Lung (tissue), 12 donors: ENCODE data around the gene RNF151. TPM values are rescaled to one million over a fixed set of nuclear protein-coding genes. Genes with fewer than 3 reads are reported as not detected.
A peak's percentile ranks its signal among the peaks of the same experiment; 100 is the strongest.
"Not testable (repeated sequence)": the region's sequence is repeated elsewhere in the genome, so short reads cannot be mapped to it uniquely, and the experiment has no call there.

Experiments
- ATAC-seq: fragments of 200-7000 bp; cut with Tn5 transposase; one replicate; pipeline ENCODE4 v1.9.1; 2020; ENCODE audit warnings: moderate number of reproducible peaks; ENCODE audit not compliant: insufficient read depth, low FRiP score
- DNase-seq, 3 donors: peaks; one replicate each; pipeline ENCODE4 v3.0.0-alpha.2; 2013 to 2017
- H3K27ac ChIP-seq, 2 donors: one replicate each; pipeline ENCODE4 v1.5.1; 2013; ENCODE audit warnings: mild to moderate bottlenecking in 2 of 2, moderate library complexity in 2 of 2, control low read depth in 1 of 2, inconsistent platforms in 1 of 2, low read depth in 1 of 2, low read length in 1 of 2
- H3K27me3 ChIP-seq, 3 donors: one replicate each; pipeline ENCODE4 v1.5.1; 2013; ENCODE audit warnings: low read length in 2 of 3; ENCODE audit not compliant: control insufficient read depth in 3 of 3, insufficient read depth in 3 of 3
- H3K36me3 ChIP-seq, 4 donors: one replicate each; pipeline ENCODE4 v1.5.1; 2013; ENCODE audit warnings: low read length in 4 of 4, mild to moderate bottlenecking in 1 of 4, moderate library complexity in 1 of 4; ENCODE audit not compliant: control insufficient read depth in 4 of 4, insufficient read depth in 4 of 4
- H3K4me1 ChIP-seq, 5 donors: one replicate each; pipeline ENCODE4 v1.5.1; 2013; ENCODE audit warnings: low read length in 5 of 5, mild to moderate bottlenecking in 2 of 5, moderate library complexity in 1 of 5; ENCODE audit not compliant: control insufficient read depth in 5 of 5, insufficient read depth in 5 of 5
- H3K4me3 ChIP-seq: one replicate; pipeline ENCODE4 v1.5.1; 2013; ENCODE audit warnings: mild to moderate bottlenecking, control low read depth, moderate library complexity
- H3K9ac ChIP-seq, 2 donors: one replicate each; pipeline ENCODE4 v1.5.1; 2013; ENCODE audit warnings: low read length in 2 of 2, control low read depth in 1 of 2; ENCODE audit not compliant: insufficient read depth in 1 of 2
- H3K9me3 ChIP-seq, 4 donors: one replicate each; pipeline ENCODE4 v1.5.1; 2013; ENCODE audit warnings: low read length in 3 of 4, mild to moderate bottlenecking in 1 of 4, moderate library complexity in 1 of 4; ENCODE audit not compliant: control insufficient read depth in 4 of 4, insufficient read depth in 3 of 4
- CTCF ChIP-seq: IDR thresholded peaks from 2 replicates; pipeline ENCODE4 v1.5.1; 2012; ENCODE audit warnings: mild to moderate bottlenecking; ENCODE audit errors: control extremely low read depth, extremely low read depth
- WGBS, 2 donors: extraction: QIAGEN DNeasy Blood & Tissue Kit; methylation state at CpG; one replicate each; pipeline ENCODE4 v1.1.7; 2013; 5-methylcytosine and 5-hydroxymethylcytosine counted together
- polyA plus RNA-seq, 2 donors: library from polyadenylated mRNA; stranded (reverse); fragments of 200-250 nt; gene quantifications; one replicate each; pipeline ENCODE4 v1.2.1, GENCODE V29; 2013
- total RNA-seq, 2 donors: library from RNA; depleted of rRNA in 1 of 2; stranded (reverse); fragments of >200 nt in 1 of 2; gene quantifications; one replicate each; pipeline ENCODE4 v1.2.1, GENCODE V29; 2014 to 2021
- donor health status: control.
- donor health status: control.
- donor health status: Bipolar disorder and iron deficiency.
- donor health status: healthy.
- donor health status: DM: yes; HTN: yes; CAD: no.

Gene RNF151
- total and polyA plus RNA-seq, 4 donors, result 0.15 TPM; not detected in 3

- ATAC-seq, result no peak
- Histone ChIP-seq H3K36me3 (peaks cover 2 to 33% (median 8%) of the 10 kb centered on the region in 4 donors), H3K4me3 (no peak overlapping the region), H3K27ac (peak overlapping the region in 1 of 2 donors; percentile 62), H3K9me3 (peaks cover 0 to 1% (median 0%) of the 10 kb centered on the region in 4 donors), H3K4me1 (peaks cover 0 to 12% (median 7%) of the 10 kb centered on the region in 5 donors), H3K9ac (no peak overlapping the region), H3K27me3 (no peaks in the 10 kb centered on the region)
- 73 to 88% methylated on average over 17 of the region's 17 CpGs for WGBS, 2 donors
- TF ChIP-seq CTCF, result no peak
- DNase-seq, result no peak
Observed at GRCh38 chr16:1938910-1939309, 27.7 kb upstream of the RNF151 start.

GRCh38 chr16:1939833-1940232 lies 26.8 kb upstream of the RNF151 start:
- not testable (repeated sequence) for DNase-seq, H3K4me3 ChIP-seq, H3K27ac ChIP-seq, H3K9me3 ChIP-seq, H3K27me3 ChIP-seq, H3K9ac ChIP-seq, ATAC-seq
- WGBS, 2 donors, result 93% methylated on average over 8 of the region's 8 CpGs
- Histone ChIP-seq H3K4me1 (peaks cover 0 to 12% (median 7%) of the 10 kb centered on the region in 5 donors), H3K36me3 (peaks cover 2 to 33% (median 8%) of the 10 kb centered on the region in 4 donors)

GRCh38 chr16:1940273-1941161 lies 26.1 kb upstream of the RNF151 start:
- WGBS, 2 donors, result 71 to 84% methylated on average over 23 of the region's 23 CpGs
- H3K27ac ChIP-seq, result no peak overlapping the region
- no peak for ATAC-seq

More at GRCh38 chr16:1940273-1941161, 26.1 kb upstream of the RNF151 start:
- DNase-seq, result no peak
- H3K9me3 ChIP-seq, result peaks cover 0 to 1% (median 0%) of the 10 kb centered on the region in 4 donors
- no peak overlapping the region for H3K9ac ChIP-seq
- H3K4me3 ChIP-seq, result no peak overlapping the region
- H3K4me1 ChIP-seq, result peaks cover 0 to 12% (median 7%) of the 10 kb centered on the region in 5 donors
- peaks cover 2 to 33% (median 8%) of the 10 kb centered on the region in 4 donors for H3K36me3 ChIP-seq
- no peaks in the 10 kb centered on the region for H3K27me3 ChIP-seq
- no peak for TF ChIP-seq CTCF
